Nephron (organoid): ENCODE results near the gene BAIAP2.

Experiments used
- H3K27ac Mint-ChIP-seq, 3 experiments: 2 replicates each; pipeline ENCODE4 v1.8.0; 2020; ENCODE audit warnings: mixed read lengths in 3 of 3, mild to moderate bottlenecking in 2 of 3, moderate library complexity in 1 of 3
- H3K27me3 Mint-ChIP-seq: 2 replicates; pipeline ENCODE4 v1.8.0; 2021; ENCODE audit warnings: low read depth, mild to moderate bottlenecking, moderate library complexity, mixed read lengths
- H3K36me3 Mint-ChIP-seq: 2 replicates; pipeline ENCODE4 v1.8.0; 2020; ENCODE audit warnings: low read depth, mixed read lengths
- H3K4me1 Mint-ChIP-seq: 2 replicates; pipeline ENCODE4 v1.8.0; 2020; ENCODE audit warnings: mixed read lengths
- H3K4me3 Mint-ChIP-seq, 3 experiments: 2 replicates each; pipeline ENCODE4 v1.8.0; 2020; ENCODE audit warnings: mild to moderate bottlenecking in 3 of 3, mixed read lengths in 3 of 3, moderate library complexity in 2 of 3
- H3K9me3 Mint-ChIP-seq: 2 replicates; pipeline ENCODE4 v1.8.0; 2020; ENCODE audit warnings: mixed read lengths
- CTCF ChIP-seq, 3 experiments: fragments of 200-600 bp; sonication (generic); IDR thresholded peaks; one replicate each; pipeline ENCODE4 v1.5.0; 2021; ENCODE audit warnings: antibody characterized with exemption in 3 of 3; ENCODE audit not compliant: unreplicated experiment in 3 of 3

BAIAP2 gene

GRCh38 chr17:81066072-81066471, 31.1 kb downstream of the BAIAP2 start:
- H3K36me3 Mint-ChIP-seq = peaks cover 15% of the 10 kb centered on the region
- no peak for TF ChIP-seq CTCF (IDR thresholded peaks at IDR 0.05; ENCODE audit: unreplicated experiment in 3 of 3)
- H3K27ac Mint-ChIP-seq = no peak overlapping the region
- H3K4me3 Mint-ChIP-seq = no peak overlapping the region
- H3K27me3 Mint-ChIP-seq = no peaks in the 10 kb centered on the region
- no peaks in the 10 kb centered on the region for H3K9me3 Mint-ChIP-seq
- peaks cover 36% of the 10 kb centered on the region for H3K4me1 Mint-ChIP-seq

- Mint-ChIP-seq H3K27me3 (no peaks in the 10 kb centered on the region), H3K36me3 (peaks cover 8% of the 10 kb centered on the region), H3K4me3 (no peak overlapping the region), H3K9me3 (no peaks in the 10 kb centered on the region), H3K4me1 (peaks cover 36% of the 10 kb centered on the region), H3K27ac (no peak overlapping the region)
- no peak for TF ChIP-seq CTCF (IDR thresholded peaks at IDR 0.05; ENCODE audit: unreplicated experiment in 3 of 3)
Observed at GRCh38 chr17:81066771-81067315, 31.9 kb downstream of the BAIAP2 start.

GRCh38 chr17:81067391-81067811, 32.5 kb downstream of the BAIAP2 start:
- H3K27ac Mint-ChIP-seq = no peak overlapping the region
- H3K36me3 Mint-ChIP-seq = peaks cover 6% of the 10 kb centered on the region
- no peaks in the 10 kb centered on the region for H3K9me3 Mint-ChIP-seq
- no peak overlapping the region for H3K4me3 Mint-ChIP-seq
- H3K4me1 Mint-ChIP-seq = peaks cover 33% of the 10 kb centered on the region
- no peaks in the 10 kb centered on the region for H3K27me3 Mint-ChIP-seq
- TF ChIP-seq CTCF (IDR thresholded peaks at IDR 0.05; ENCODE audit: unreplicated experiment in 3 of 3) = no peak

- H3K27me3 Mint-ChIP-seq = no peaks in the 10 kb centered on the region
- peaks cover 24% of the 10 kb centered on the region for H3K4me1 Mint-ChIP-seq
- H3K9me3 Mint-ChIP-seq = no peaks in the 10 kb centered on the region
- peaks cover 3% of the 10 kb centered on the region for H3K36me3 Mint-ChIP-seq
- no peak overlapping the region for H3K4me3 Mint-ChIP-seq
- H3K27ac Mint-ChIP-seq = no peak overlapping the region
- no peak for TF ChIP-seq CTCF (IDR thresholded peaks at IDR 0.05; ENCODE audit: unreplicated experiment in 3 of 3)
Observed at GRCh38 chr17:81068411-81069134, 33.6 kb downstream of the BAIAP2 start.

GRCh38 chr17:81069135-81069645, 34.2 kb downstream of the BAIAP2 start:
- Mint-ChIP-seq H3K36me3 (peaks cover 3% of the 10 kb centered on the region), H3K27ac (no peak overlapping the region), H3K4me3 (no peak overlapping the region), H3K27me3 (no peaks in the 10 kb centered on the region), H3K4me1 (peaks cover 21% of the 10 kb centered on the region), H3K9me3 (no peaks in the 10 kb centered on the region)
- TF ChIP-seq CTCF (IDR thresholded peaks at IDR 0.05; ENCODE audit: unreplicated experiment in 3 of 3) = no peak
